GM19328 (cell line): ENCODE data around the gene NUDT11.
"Not testable (repeated sequence)": the region's sequence is repeated elsewhere in the genome, so short reads cannot be mapped to it uniquely, and the experiment has no call there.

ENCODE experiments used
- ATAC-seq: cut with Tn5 transposase; IDR thresholded peaks from one replicate; pipeline ENCODE4 v1.9.1; 2021; ENCODE audit warnings: mild to moderate bottlenecking, moderate library complexity; ENCODE audit not compliant: unreplicated experiment

NUDT11 gene

GRCh38 chrX:51496501-51497291 lies at the start of gene NUDT11:
Gene NUDT11, minus strand, starts transcription at chrX:51496592. Its CDS starts 148 bp downstream, at chrX:51496444.
- ATAC-seq: no peak

GRCh38 chrX:51520393-51520792 lies 24.0 kb upstream of the NUDT11 start:
- ATAC-seq: no peak

- ATAC-seq: not testable (repeated sequence)
Observed at GRCh38 chrX:51519131-51519530, 22.7 kb upstream of the NUDT11 start.

GRCh38 chrX:51507551-51507950 lies 11.2 kb upstream of the NUDT11 start:
- ATAC-seq: no peak

- ATAC-seq: not testable (repeated sequence)
Observed at GRCh38 chrX:51495701-51496488, 497 bp downstream of the NUDT11 start.

GRCh38 chrX:51494409-51494808 lies 2.0 kb downstream of the NUDT11 start:
- no peak for ATAC-seq

- no peak for ATAC-seq
Observed at GRCh38 chrX:51487960-51488267, 8.5 kb downstream of the NUDT11 start.

GRCh38 chrX:51484616-51485015 lies 11.8 kb downstream of the NUDT11 start:
- ATAC-seq: no peak

GRCh38 chrX:51482411-51482810 lies 14.0 kb downstream of the NUDT11 start:
- ATAC-seq: not testable (repeated sequence)

GRCh38 chrX:51476930-51477329 lies 19.5 kb downstream of the NUDT11 start:
- ATAC-seq: no peak

- ATAC-seq: no peak
Observed at GRCh38 chrX:51463322-51463721, 33.1 kb downstream of the NUDT11 start.

GRCh38 chrX:51461053-51462044 lies 35.0 kb downstream of the NUDT11 start:
- no peak for ATAC-seq

GRCh38 chrX:51459125-51459524 lies 37.3 kb downstream of the NUDT11 start:
- ATAC-seq: no peak

- no peak for ATAC-seq
Observed at GRCh38 chrX:51456814-51457213, 39.6 kb downstream of the NUDT11 start.

- no peak for ATAC-seq
Observed at GRCh38 chrX:51456246-51456645, 40.1 kb downstream of the NUDT11 start.

GRCh38 chrX:51440365-51440764 lies 56.0 kb downstream of the NUDT11 start:
- no peak for ATAC-seq
